PFSK-1 (cell line): Measurements from ENCODE around the gene CRNN. TPM values are rescaled to one million over a fixed set of nuclear protein-coding genes. Genes with fewer than 3 reads are reported as not detected.

Experiments
- FOXP2 ChIP-seq: optimal IDR thresholded peaks from 2 replicates; pipeline ENCODE3; 2011; ENCODE audit warnings: borderline replicate concordance, control low read depth, inconsistent platforms; ENCODE audit not compliant: insufficient read depth; ENCODE audit errors: extremely low read length, extremely low read depth
- POLR2AphosphoS5 ChIP-seq: IDR thresholded peaks from 2 replicates; pipeline ENCODE4 v1.6.1; 2012; ENCODE audit warnings: low read depth, mild to moderate bottlenecking, control low read depth, low read length, moderate library complexity
- REST ChIP-seq, 2 experiments: IDR thresholded peaks; 2 replicates each; pipeline versions ENCODE4 v1.6.1 to v1.8.0; 2011 to 2012; ENCODE audit warnings: low read depth in 2 of 2, low read length in 2 of 2, control low read depth in 1 of 2, inconsistent platforms in 1 of 2, mild to moderate bottlenecking in 1 of 2, moderate library complexity in 1 of 2; ENCODE audit not compliant: insufficient read depth in 1 of 2
- SIN3A ChIP-seq: IDR thresholded peaks from 2 replicates; pipeline ENCODE4 v1.6.1; 2012; ENCODE audit warnings: mild to moderate bottlenecking, low read length, moderate library complexity, borderline replicate concordance; ENCODE audit not compliant: insufficient read depth
- TAF1 ChIP-seq: IDR thresholded peaks from 2 replicates; pipeline ENCODE4 v1.6.1; 2012; ENCODE audit warnings: low read length, control low read depth, borderline replicate concordance; ENCODE audit not compliant: insufficient read depth
- polyA plus RNA-seq: library from polyadenylated mRNA; unstranded; fragments of >200 nt; gene quantifications from one replicate; pipeline ENCODE4 v1.2.1, GENCODE V29; 2012; ENCODE audit warnings: low read depth, missing spikeins; ENCODE audit not compliant: insufficient read length

The CRNN gene
- not detected for polyA plus RNA-seq

GRCh38 chr1:152413909-152414308 is at the start of gene CRNN:
Gene CRNN (minus strand): TSS chr1:152414263. CDS start chr1:152412233, 2,030 bp downstream.
- TF ChIP-seq TAF1 (no peak), FOXP2 (no peak), POLR2AphosphoS5 (no peak), SIN3A (no peak), REST (IDR thresholded peaks at IDR 0.05; ENCODE audit: insufficient read depth in 1 of 2, low read depth in 2 of 2, low read length in 2 of 2) (no peak)

GRCh38 chr1:152462636-152463035 is 48.6 kb upstream of the CRNN start:
- no peak for TF ChIP-seq TAF1
- TF ChIP-seq FOXP2 = no peak
- no peak for TF ChIP-seq POLR2AphosphoS5
- TF ChIP-seq SIN3A = no peak
- no peak for TF ChIP-seq REST (IDR thresholded peaks at IDR 0.05; ENCODE audit: insufficient read depth in 1 of 2, low read depth in 2 of 2, low read length in 2 of 2)

- no peak for TF ChIP-seq TAF1
- TF ChIP-seq POLR2AphosphoS5 = no peak
- TF ChIP-seq SIN3A = no peak
- TF ChIP-seq REST (IDR thresholded peaks at IDR 0.05; ENCODE audit: insufficient read depth in 1 of 2, low read depth in 2 of 2, low read length in 2 of 2) = no peak
- TF ChIP-seq FOXP2 = no peak
These were observed 47.5 kb upstream of the CRNN start for GRCh38 chr1:152461544-152461943.

- TF ChIP-seq FOXP2 (no peak), SIN3A (no peak), TAF1 (no peak), REST (IDR thresholded peaks at IDR 0.05; ENCODE audit: insufficient read depth in 1 of 2, low read depth in 2 of 2, low read length in 2 of 2) (no peak), POLR2AphosphoS5 (no peak)
These were observed 46.5 kb upstream of the CRNN start for GRCh38 chr1:152460529-152460899.
